ENCODE data around the gene ZBTB45. TPM values are rescaled to one million over a fixed set of nuclear protein-coding genes. Genes with fewer than 3 reads are reported as not detected.
"Not testable (repeated sequence)": the region's sequence is repeated elsewhere in the genome, so short reads cannot be mapped to it uniquely, and the experiment has no call there.

The ZBTB45 gene
- polyA plus RNA-seq, 10 donors: 6.3 to 11.2 (median 7.9) TPM

GRCh38 chr19:58542641-58543372 is 23.2 kb upstream of the ZBTB45 start:
- not testable (repeated sequence) for DNase-seq

- not testable (repeated sequence) for DNase-seq
These were observed 19.6 kb upstream of the ZBTB45 start for GRCh38 chr19:58539169-58539559.

- DNase-seq: peak in 1 of 3 donors; percentile 75
These were observed 18.9 kb upstream of the ZBTB45 start for GRCh38 chr19:58538257-58539168.

GRCh38 chr19:58536852-58537798 is 17.5 kb upstream of the ZBTB45 start:
- no peak for DNase-seq

- DNase-seq: no peak
These were observed 16.2 kb upstream of the ZBTB45 start for GRCh38 chr19:58535857-58536256.

- no peak for DNase-seq
These were observed 11.6 kb upstream of the ZBTB45 start for GRCh38 chr19:58531034-58531840.

GRCh38 chr19:58529405-58529804 is 9.8 kb upstream of the ZBTB45 start:
- DNase-seq: no peak

GRCh38 chr19:58522709-58523108 is 3.1 kb upstream of the ZBTB45 start:
- no peak for DNase-seq

- DNase-seq: no peak
These were observed 2.0 kb upstream of the ZBTB45 start for GRCh38 chr19:58521651-58522050.

GRCh38 chr19:58520257-58520599 is 618 bp upstream of the ZBTB45 start:
- DNase-seq: no peak

- peak; percentile 63 to 91 (median 77) for DNase-seq
These were observed 589 bp downstream of the ZBTB45 start for GRCh38 chr19:58519087-58519354.

- no peak for DNase-seq
These were observed 1.1 kb downstream of the ZBTB45 start for GRCh38 chr19:58518256-58519086.

- no peak for DNase-seq
These were observed 2.4 kb downstream of the ZBTB45 start for GRCh38 chr19:58516964-58517833.

- no peak for DNase-seq
These were observed 3.3 kb downstream of the ZBTB45 start for GRCh38 chr19:58516246-58516836.

GRCh38 chr19:58515259-58515658 is 4.4 kb downstream of the ZBTB45 start:
- no peak for DNase-seq

- no peak for DNase-seq
These were observed 5.0 kb downstream of the ZBTB45 start for GRCh38 chr19:58514564-58515022.

GRCh38 chr19:58513694-58514563 is 5.7 kb downstream of the ZBTB45 start:
- peak; percentile 80 to 95 (median 94) for DNase-seq

- no peak for DNase-seq
These were observed 6.4 kb downstream of the ZBTB45 start for GRCh38 chr19:58513213-58513693.
